LNCAP (cell line): ENCODE results near the gene CDH20.

Experiments used
- CTCF ChIP-seq: fragments of 450-650 bp; IDR thresholded peaks from 2 replicates; pipeline ENCODE4 v1.5.1; 2017; ENCODE audit warnings: mild to moderate bottlenecking

Gene CDH20

GRCh38 chr18:61426492-61427053 is 93.3 kb downstream of the CDH20 start:
- no peak for TF ChIP-seq CTCF

GRCh38 chr18:61428266-61428665 is 95.0 kb downstream of the CDH20 start:
- no peak for TF ChIP-seq CTCF

GRCh38 chr18:61432590-61432989 is 99.4 kb downstream of the CDH20 start:
- no peak for TF ChIP-seq CTCF

GRCh38 chr18:61435064-61435652 is 101.9 kb downstream of the CDH20 start:
- peak; percentile 62 for TF ChIP-seq CTCF

GRCh38 chr18:61443081-61443725 is 110.0 kb downstream of the CDH20 start:
- no peak for TF ChIP-seq CTCF

GRCh38 chr18:61448316-61448715 is 115.1 kb downstream of the CDH20 start:
- no peak for TF ChIP-seq CTCF

- no peak for TF ChIP-seq CTCF
Observed at GRCh38 chr18:61459896-61460648, 126.8 kb downstream of the CDH20 start.
